NOMO-1 treated with DMSO at 0.1 percent for 48 hours (cell line): ENCODE results near the gene PEX5.
"Not testable (repeated sequence)": the region's sequence is repeated elsewhere in the genome, so short reads cannot be mapped to it uniquely, and the experiment has no call there.

Source experiments
- DNase-seq: peaks from one replicate; lab custom pipeline; 2025; ENCODE audit not compliant: unreplicated experiment; lab: John Stamatoyannopoulos, UW

Gene PEX5

GRCh38 chr12:7210642-7211151 is 21.2 kb downstream of the PEX5 start:
- no peak for DNase-seq

DNA sequence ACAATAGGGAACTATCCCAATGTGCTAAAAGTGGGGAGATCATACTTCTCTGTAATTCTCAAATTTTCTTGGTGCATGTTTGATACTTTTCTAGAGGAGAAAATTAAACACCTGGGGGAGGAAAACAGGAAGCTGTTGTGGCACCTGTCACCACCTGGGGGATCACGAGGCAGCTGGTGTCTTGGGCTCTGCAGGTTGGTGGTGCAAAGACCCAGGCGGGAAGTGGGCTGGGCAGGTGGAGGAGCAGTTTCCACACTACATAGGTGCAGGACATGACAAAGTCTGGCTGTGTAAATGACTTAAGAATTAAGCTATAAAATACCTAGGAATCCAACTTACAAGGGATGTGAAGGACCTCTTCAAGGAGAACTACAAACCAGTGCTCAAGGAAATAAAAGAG is 23.2 kb downstream of the PEX5 start:
- no peak for DNase-seq

DNA sequence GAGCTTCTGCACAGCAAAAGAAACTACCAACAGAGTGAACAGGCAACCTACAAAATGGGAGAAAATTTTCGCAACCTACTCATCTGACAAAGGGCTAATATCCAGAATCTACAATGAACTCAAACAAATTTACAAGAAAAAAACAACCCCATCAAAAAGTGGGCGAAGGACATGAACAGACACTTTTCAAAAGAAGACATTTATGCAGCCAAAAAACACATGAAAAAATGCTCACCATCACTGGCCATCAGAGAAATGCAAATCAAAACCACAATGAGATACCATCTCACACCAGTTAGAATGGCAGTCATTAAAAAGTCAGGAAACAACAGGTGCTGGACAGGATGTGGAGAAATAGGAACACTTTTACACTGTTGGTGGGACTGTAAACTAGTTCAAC is 24.3 kb downstream of the PEX5 start:
- DNase-seq: not testable (repeated sequence)

- DNase-seq: no peak
Observed at GRCh38 chr12:7217475-7218069, 28.1 kb downstream of the PEX5 start.

DNA sequence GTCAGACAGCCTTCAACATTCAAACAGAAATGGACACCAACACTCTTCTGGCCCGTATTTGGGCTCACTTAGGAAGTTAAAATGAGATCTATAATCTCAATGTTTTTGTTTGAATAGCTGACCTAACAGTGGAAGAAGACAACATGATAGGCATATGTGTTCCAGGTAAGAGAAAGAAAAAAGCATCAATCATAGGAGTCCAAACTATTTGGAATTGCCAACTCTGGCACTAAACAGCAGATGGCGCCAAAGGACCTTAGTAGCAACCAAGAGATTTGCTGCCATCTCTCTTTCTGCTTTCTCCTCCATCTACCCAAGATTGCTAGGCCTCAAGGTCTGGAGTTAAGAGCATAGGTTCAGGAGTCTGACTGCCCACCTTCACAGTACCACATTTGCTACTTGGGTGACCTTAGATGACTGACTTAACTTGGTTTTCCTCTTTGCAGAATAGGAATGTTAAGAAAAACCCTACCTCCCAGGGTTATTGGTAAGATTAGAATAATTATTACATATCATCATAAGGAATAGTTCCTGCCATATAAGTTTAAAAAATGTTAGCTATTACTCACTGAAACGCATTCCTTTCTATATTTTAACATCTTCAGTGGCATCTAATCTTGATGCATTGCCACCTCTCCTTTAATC is 30.2 kb downstream of the PEX5 start:
- DNase-seq: peak; percentile 52

- DNase-seq: no peak
Observed at GRCh38 chr12:7221486-7221885, 32.0 kb downstream of the PEX5 start.

GRCh38 chr12:7229741-7230140 is 40.3 kb downstream of the PEX5 start:
- no peak for DNase-seq

DNA sequence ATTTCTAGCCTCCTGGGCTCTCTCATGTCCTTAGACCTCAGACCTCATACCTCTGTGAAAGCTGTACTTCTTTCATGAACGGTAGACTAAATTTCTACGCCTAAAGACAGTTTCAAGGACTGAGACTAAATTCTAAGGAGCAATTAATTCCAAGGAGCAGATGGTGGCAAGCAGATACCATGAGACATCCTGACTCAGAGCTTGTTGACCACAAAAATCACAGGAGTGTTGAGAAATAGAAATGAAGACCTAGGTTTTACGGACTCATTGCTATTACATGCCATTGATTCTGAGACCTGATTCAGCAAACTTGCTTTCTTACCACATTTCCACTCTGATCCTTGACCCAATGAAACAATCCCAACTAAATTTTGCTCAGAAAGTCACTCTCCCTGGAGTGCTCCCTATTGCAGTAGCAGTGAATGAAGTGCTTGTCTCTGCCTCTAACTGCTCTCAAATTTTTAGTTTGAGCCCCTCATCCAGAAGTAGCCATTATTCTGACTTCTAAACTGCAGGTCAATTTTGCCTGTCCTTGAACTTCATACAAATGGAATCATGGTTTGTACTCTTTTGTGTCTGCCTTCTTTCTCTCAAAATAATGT is 52.0 kb downstream of the PEX5 start:
- DNase-seq: peak; percentile 22

- DNase-seq: no peak
Observed at GRCh38 chr12:7242176-7243101, 53.0 kb downstream of the PEX5 start.

DNA sequence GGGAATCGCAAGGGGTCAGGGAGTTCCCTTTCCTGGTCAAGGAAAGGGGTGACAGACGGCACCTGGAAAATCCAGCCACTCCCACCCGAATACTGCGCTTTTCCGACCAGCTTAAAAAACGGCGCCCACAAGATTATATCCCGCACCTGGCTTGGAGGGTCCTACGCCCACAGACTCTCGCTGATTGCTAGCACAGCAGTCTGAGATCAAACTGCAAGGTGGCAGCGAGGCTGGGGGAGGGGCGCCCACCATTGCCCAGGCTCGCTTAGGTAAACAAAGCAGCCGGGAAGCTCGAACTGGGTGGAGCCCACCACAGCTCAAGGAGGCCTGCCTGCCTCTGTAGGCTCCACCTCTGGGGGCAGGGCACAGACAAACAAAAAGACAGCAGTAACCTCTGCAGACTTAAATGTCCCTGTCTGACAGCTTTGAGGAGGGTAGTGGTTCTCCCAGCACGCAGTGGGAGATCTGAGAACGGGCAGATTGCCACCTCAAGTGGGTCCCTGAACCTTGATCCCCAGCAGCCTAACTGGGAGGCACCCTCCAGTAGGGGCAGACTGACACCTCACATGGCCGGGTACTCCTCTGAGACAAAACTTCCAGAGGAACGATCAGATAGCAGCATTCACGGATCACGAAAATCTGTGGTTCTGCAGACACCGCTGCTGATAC is 62.0 kb downstream of the PEX5 start:
- DNase-seq: not testable (repeated sequence)

GRCh38 chr12:7259060-7259459 is 69.6 kb downstream of the PEX5 start:
- no peak for DNase-seq
